HepG2 (cell line): ENCODE data around the gene CTNNAL1. TPM values are rescaled to one million over a fixed set of nuclear protein-coding genes. Genes with fewer than 3 reads are reported as not detected.

ENCODE experiments used
- ATAC-seq: fragments of 200-7000 bp; cut with Tn5 transposase; 3 replicates; pipeline ENCODE4 v1.9.1; 2020; ENCODE audit warnings: mild to moderate bottlenecking, moderate library complexity
- BruUV-seq: library from RNA; stranded (reverse); fragments of 400-500 nt; replicated peaks from 2 replicates; lab custom pipeline; 2021; lab: Mats Ljungman, UMichigan
- CTCF ChIA-PET: fragments of 300-600 bp; formaldehyde crosslinking; extraction: SDS; loops from one replicate; lab custom pipeline; 2021; ENCODE audit warnings: low total read pairs, inconsistent platforms, low intra/inter-chr PET ratio; lab: Yijun Ruan, JAX
- POLR2A ChIA-PET: fragments of 350-600 bp; sonication (Branson Sonifier 250); formaldehyde crosslinking; loops from one replicate; lab custom pipeline; 2020; ENCODE audit warnings: antibody characterized with exemption, inconsistent platforms; lab: Yijun Ruan, JAX
- DNase-seq: peaks from one replicate; pipeline ENCODE4 v3.0.0-alpha.2; 2015; ENCODE audit warnings: low spot score
- FAIRE-seq: peaks from 3 replicates; lab custom pipeline; 2011; peaks lifted over from hg19 to GRCh38; lab: Jason Lieb, UNC
- H2AFZ ChIP-seq: one replicate; pipeline ENCODE4 v1.6.1; 2011; ENCODE audit warnings: low read length, inconsistent platforms
- H3K27ac ChIP-seq: fragments of 300-600 bp; 3 replicates; pipeline ENCODE4 v1.8.0; 2011; ENCODE audit warnings: mixed run types, mild to moderate bottlenecking, mixed read lengths, low read length, inconsistent platforms; ENCODE audit not compliant: insufficient read depth; ENCODE audit errors: extremely low read length
- H3K27me3 ChIP-seq, 2 experiments: fragments of 200-600 bp in 1 of 2; 2 replicates in 1 of 2; 3 replicates in 1 of 2; pipeline versions ENCODE4 v1.6.0 to v1.8.0; 2011; ENCODE audit warnings: low read length in 2 of 2, mild to moderate bottlenecking in 2 of 2, moderate library complexity in 2 of 2, inconsistent platforms in 1 of 2; ENCODE audit not compliant: insufficient read depth in 2 of 2, control insufficient read depth in 1 of 2
- H3K36me3 ChIP-seq, 2 experiments: fragments of 200-600 bp in 1 of 2; replicated peaks in 1 of 2; 2 replicates in 1 of 2; 3 replicates in 1 of 2; pipeline versions ENCODE4 v1.5.1 to v1.8.0; 2011; ENCODE audit warnings: low read length in 2 of 2, inconsistent platforms in 1 of 2; ENCODE audit not compliant: insufficient read depth in 2 of 2, control insufficient read depth in 1 of 2
- H3K4me1 ChIP-seq: 2 replicates; pipeline ENCODE4 v1.5.1; 2012; ENCODE audit warnings: low read length, inconsistent platforms; ENCODE audit not compliant: insufficient read depth
- H3K4me2 ChIP-seq: 2 replicates; pipeline ENCODE4 v1.6.0; 2011; ENCODE audit warnings: low read depth, low read length, inconsistent platforms
- H3K4me3 ChIP-seq, 3 experiments: fragments of 200-600 bp in 1 of 3; sonication (generic), shearing (Covaris generic) in 1 of 3; replicated peaks in 1 of 3; 2 replicates each; pipeline ENCODE4 v1.5.1; 2011 to 2016; ENCODE audit warnings: low read length in 3 of 3, inconsistent platforms in 2 of 3, low read depth in 2 of 3, mild to moderate bottlenecking in 2 of 3, control low read depth in 1 of 3, mixed read lengths in 1 of 3; ENCODE audit not compliant: insufficient read depth in 1 of 3
- H3K79me2 ChIP-seq: one replicate; pipeline ENCODE4 v1.6.1; 2011; ENCODE audit warnings: low read length, inconsistent platforms; ENCODE audit not compliant: insufficient read depth
- H3K9ac ChIP-seq: 2 replicates; pipeline ENCODE4 v1.6.0; 2011; ENCODE audit warnings: mild to moderate bottlenecking, low read depth, low read length, inconsistent platforms; ENCODE audit not compliant: insufficient read depth
- H3K9me3 ChIP-seq: 2 replicates; pipeline ENCODE4 v1.5.1; 2012; ENCODE audit warnings: mild to moderate bottlenecking, low read length
- H4K20me1 ChIP-seq: 2 replicates; pipeline ENCODE4 v1.6.0; 2011; ENCODE audit warnings: inconsistent platforms, mild to moderate bottlenecking, low read length, moderate library complexity; ENCODE audit not compliant: insufficient read depth
- FOSL2 ChIP-seq: sonication (generic); formaldehyde crosslinking; IDR thresholded peaks from 2 replicates; pipeline ENCODE4 v1.4.0; 2020; ENCODE audit warnings: missing genetic modification reagents
- RFX5 ChIP-seq: IDR thresholded peaks from 2 replicates; pipeline ENCODE4 v1.6.1; 2011; ENCODE audit warnings: low read depth, low read length, improper control_type of control experiment
- WIZ ChIP-seq: sonication (generic); formaldehyde crosslinking; IDR thresholded peaks from 2 replicates; pipeline ENCODE4 v1.5.1; 2020; ENCODE audit warnings: mild to moderate bottlenecking, missing genetic modification reagents
- ZFP41 ChIP-seq: sonication (generic); formaldehyde crosslinking; IDR thresholded peaks from 2 replicates; pipeline ENCODE4 v1.4.0; 2020; ENCODE audit warnings: mild to moderate bottlenecking, missing genetic modification reagents, borderline replicate concordance
- ZNF558 ChIP-seq: sonication (generic); formaldehyde crosslinking; IDR thresholded peaks from 2 replicates; pipeline ENCODE4 v1.9.0; 2022; ENCODE audit warnings: mild to moderate bottlenecking, missing genetic modification reagents, borderline replicate concordance
- WGBS: methylation state at CpG from one replicate; pipeline ENCODE4 v1.1.6; 2017; ENCODE audit warnings: low lambda C conversion rate; 5-methylcytosine and 5-hydroxymethylcytosine counted together
- in situ Hi-C: cut with HindIII; loops from 2 replicates; pipeline ENCODE4 v1.10.0; 2017; ENCODE audit warnings: low pct_unique_long_range_greater_than_20kb; ENCODE audit not compliant: extremely low pct_ligation_motif_present
- intact Hi-C: fragments of 100-400 bp; cut with micrococcal nuclease; formaldehyde crosslinking; loops from one replicate; pipeline ENCODE4 v1.10.0; 2022; ENCODE audit not compliant: unreplicated experiment
- polyA plus RNA-seq, 8 experiments: library from polyadenylated mRNA; depleted of rRNA in 3 of 8; stranded (reverse) in 7 of 8; unstranded in 1 of 8; fragments of >200 nt; fragmentation: Illumina TruSeq in 4 of 8; extraction: Trizol in 4 of 8; gene quantifications; 2 replicates each; pipeline versions ENCODE4 v1.2.1 to v1.2.3, GENCODE V29; 2011 to 2016; ENCODE audit warnings: low read depth in 4 of 8, missing spikeins in 1 of 8, mixed read lengths in 1 of 8; ENCODE audit not compliant: insufficient read depth in 1 of 8
- total RNA-seq, 5 experiments: library from RNA; depleted of rRNA; stranded (reverse); fragments of >200 nt; fragmentation: Illumina TruSeq; extraction: Trizol; gene quantifications; 2 replicates each; pipeline ENCODE4 v1.2.3, GENCODE V29; 2016; ENCODE audit warnings: low read depth in 1 of 5
- TF ChIP-seq, protein P1 (sequence below): sonication (generic); formaldehyde crosslinking; IDR thresholded peaks from 2 replicates; pipeline ENCODE4 v1.8.0; 2022; ENCODE audit warnings: missing genetic modification reagents, low read depth, mild to moderate bottlenecking, borderline replicate concordance
- TF ChIP-seq, protein P2 (sequence below): sonication (generic); formaldehyde crosslinking; IDR thresholded peaks from 2 replicates; pipeline ENCODE4 v1.5.0; 2020; ENCODE audit warnings: mild to moderate bottlenecking, low read depth, missing genetic modification reagents, borderline replicate concordance
- TF ChIP-seq, protein P3 (sequence below): sonication (generic); formaldehyde crosslinking; IDR thresholded peaks from 2 replicates; pipeline ENCODE4 v1.4.0; 2020; ENCODE audit warnings: missing genetic modification reagents

CTNNAL1 gene
- total and polyA plus RNA-seq, 2 of the 13 experiments (the other 11 are each of a cell fraction or from before 2014, with no cell fraction given): 32.0 to 162 TPM

DNA sequence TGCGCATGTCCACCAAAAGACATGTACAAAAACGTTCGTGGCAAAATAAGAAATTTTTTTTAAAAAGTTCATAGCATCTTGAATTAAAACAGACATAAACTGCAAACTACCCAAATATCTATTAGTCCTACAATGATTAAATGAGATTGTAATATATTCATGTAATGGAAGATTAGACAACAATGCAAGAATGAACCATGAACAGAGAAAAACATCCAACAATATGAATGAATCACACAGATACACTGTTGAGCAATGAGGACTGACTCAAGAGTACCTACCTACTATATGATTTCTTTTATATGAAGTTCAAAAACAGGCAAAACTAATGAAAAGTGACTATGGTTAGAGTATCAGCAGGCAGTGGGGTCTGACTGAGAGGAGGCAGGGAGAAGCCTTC, 17.9 kb upstream of the CTNNAL1 start (continued):
- TF ChIP-seq, protein P1, sequence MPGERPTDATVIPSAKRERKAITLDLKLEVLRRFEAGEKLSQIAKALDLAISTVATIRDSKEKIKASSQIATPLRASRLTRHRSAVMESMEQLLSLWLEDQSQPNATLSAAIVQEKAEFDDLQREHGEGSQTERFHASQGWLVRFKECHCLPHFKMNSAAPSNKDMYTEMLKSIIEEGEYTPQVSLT (CRISPR knock-in tag): no peak

DNA sequence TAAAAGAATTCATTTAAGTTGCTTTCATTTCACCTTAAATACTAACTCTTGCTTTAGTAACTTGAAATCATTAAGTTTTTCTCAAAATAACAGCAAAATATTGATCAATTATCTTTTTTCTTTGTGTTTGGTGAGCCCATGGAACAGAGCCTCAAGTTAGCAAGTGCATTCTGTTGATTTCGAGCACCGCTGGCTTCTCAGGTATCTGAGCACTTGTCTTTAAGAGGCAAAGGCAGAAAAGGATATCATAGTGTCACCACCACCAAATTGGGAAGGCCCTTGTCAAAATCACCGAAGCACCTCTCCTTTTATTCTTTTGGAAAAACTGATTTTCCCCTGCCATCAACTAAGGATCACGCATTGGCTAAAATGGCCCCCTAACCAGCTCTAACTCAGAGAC, 17.1 kb upstream of the CTNNAL1 start:
- 87% methylated on average over 4 of the region's 4 CpGs for WGBS
- H3K36me3 ChIP-seq: peaks cover 5 to 33% of the 10 kb centered on the region in 2 experiments
- H3K9me3 ChIP-seq: no peaks in the 10 kb centered on the region
- BruUV-seq: no TSS peak
- no peak overlapping the region for H3K9ac ChIP-seq
- no peak overlapping the region for H3K27ac ChIP-seq
- no peak overlapping the region for H3K4me2 ChIP-seq
- CTCF ChIA-PET: no interaction called here
- POLR2A ChIA-PET: no interaction called here
- no peaks in the 10 kb centered on the region for H3K27me3 ChIP-seq
- in situ Hi-C loops: no loop called here
- no peak overlapping the region for H2AFZ ChIP-seq
- DNase-seq (no peak), ATAC-seq (no peak), FAIRE-seq (no peak)
- TF ChIP-seq RFX5 (no peak), FOSL2 (CRISPR knock-in tag) (no peak), WIZ (CRISPR knock-in tag) (no peak), ZNF558 (no peak)
- TF ChIP-seq, protein P2, sequence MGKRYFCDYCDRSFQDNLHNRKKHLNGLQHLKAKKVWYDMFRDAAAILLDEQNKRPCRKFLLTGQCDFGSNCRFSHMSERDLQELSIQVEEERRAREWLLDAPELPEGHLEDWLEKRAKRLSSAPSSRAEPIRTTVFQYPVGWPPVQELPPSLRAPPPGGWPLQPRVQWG (CRISPR knock-in tag): no peak
- no peak overlapping the region for H3K4me3 ChIP-seq
- no peaks in the 10 kb centered on the region for H4K20me1 ChIP-seq
- H3K79me2 ChIP-seq: no peaks in the 10 kb centered on the region
- H3K4me1 ChIP-seq: peaks cover 23% of the 10 kb centered on the region
- intact Hi-C loops: loop anchor here (10.0 kb wide), 1 partner anchor 84 kb away; the partner anchor contains the start of gene TMEM245

DNA sequence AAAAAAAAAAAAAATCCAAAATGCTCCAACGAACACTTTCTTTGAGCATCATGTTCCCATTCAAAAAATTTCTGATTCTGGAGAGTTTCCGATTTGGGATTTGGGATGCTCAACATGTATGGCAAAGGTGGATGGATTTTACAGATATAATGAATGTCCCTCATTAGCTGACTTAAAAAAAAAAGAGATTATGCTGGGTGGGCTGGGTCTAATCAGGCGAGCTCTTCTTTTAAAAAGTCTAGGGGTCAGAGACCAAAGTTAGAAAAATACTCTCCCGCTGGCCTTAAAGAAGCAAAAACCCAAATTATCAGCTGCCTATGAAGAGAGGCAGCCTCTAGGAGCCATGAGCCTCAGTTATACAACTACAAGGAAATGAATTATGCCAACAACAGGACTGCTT, 15.2 kb upstream of the CTNNAL1 start:
- 97% methylated on average over 4 of the region's 4 CpGs for WGBS
- intact Hi-C loops: no loop called here

More for the DNA sequence above, 15.2 kb upstream of the CTNNAL1 start:
- peaks cover 6% of the 10 kb centered on the region for H3K79me2 ChIP-seq
- TF ChIP-seq, protein P3, sequence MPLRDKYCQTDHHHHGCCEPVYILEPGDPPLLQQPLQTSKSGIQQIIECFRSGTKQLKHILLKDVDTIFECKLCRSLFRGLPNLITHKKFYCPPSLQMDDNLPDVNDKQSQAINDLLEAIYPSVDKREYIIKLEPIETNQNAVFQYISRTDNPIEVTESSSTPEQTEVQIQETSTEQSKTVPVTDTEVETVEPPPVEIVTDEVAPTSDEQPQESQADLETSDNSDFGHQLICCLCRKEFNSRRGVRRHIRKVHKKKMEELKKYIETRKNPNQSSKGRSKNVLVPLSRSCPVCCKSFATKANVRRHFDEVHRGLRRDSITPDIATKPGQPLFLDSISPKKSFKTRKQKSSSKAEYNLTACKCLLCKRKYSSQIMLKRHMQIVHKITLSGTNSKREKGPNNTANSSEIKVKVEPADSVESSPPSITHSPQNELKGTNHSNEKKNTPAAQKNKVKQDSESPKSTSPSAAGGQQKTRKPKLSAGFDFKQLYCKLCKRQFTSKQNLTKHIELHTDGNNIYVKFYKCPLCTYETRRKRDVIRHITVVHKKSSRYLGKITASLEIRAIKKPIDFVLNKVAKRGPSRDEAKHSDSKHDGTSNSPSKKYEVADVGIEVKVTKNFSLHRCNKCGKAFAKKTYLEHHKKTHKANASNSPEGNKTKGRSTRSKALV (CRISPR knock-in tag): no peak
- TF ChIP-seq ZFP41 (CRISPR knock-in tag): no peak
- no peak for FAIRE-seq
- H2AFZ ChIP-seq: no peak overlapping the region
- H3K36me3 ChIP-seq: peaks cover 4 to 23% of the 10 kb centered on the region in 2 experiments
- H3K4me1 ChIP-seq: peaks cover 36% of the 10 kb centered on the region
- POLR2A ChIA-PET: no interaction called here
- no peak for DNase-seq
- no peak overlapping the region for H3K4me3 ChIP-seq
- no peak overlapping the region for H3K9ac ChIP-seq
- ATAC-seq: no peak
- in situ Hi-C loops: no loop called here
- H4K20me1 ChIP-seq: no peaks in the 10 kb centered on the region
- H3K27me3 ChIP-seq: no peaks in the 10 kb centered on the region
- BruUV-seq: no TSS peak
- no peak overlapping the region for H3K4me2 ChIP-seq
- no peak overlapping the region for H3K27ac ChIP-seq
- H3K9me3 ChIP-seq: no peaks in the 10 kb centered on the region
- CTCF ChIA-PET: no interaction called here
